Peyer's patch (tissue), 4 donors: Measurements from ENCODE around the gene SRXN1.

Source experiments
- CTCF ChIP-seq, 6 experiments: fragments of 450-650 bp in 4 of 6; fragments of 200-600 bp in 2 of 6; sonication (generic) in 1 of 6; IDR thresholded peaks; one replicate each; pipeline ENCODE4 v1.5.1; 2017 to 2019; ENCODE audit warnings: antibody characterized with exemption in 6 of 6, mild to moderate bottlenecking in 3 of 6, moderate library complexity in 1 of 6
- POLR2A ChIP-seq, 2 donors: fragments of 450-650 bp; IDR thresholded peaks; one replicate each; pipeline ENCODE4 v1.5.1; 2017; ENCODE audit warnings: antibody characterized with exemption in 2 of 2, mild to moderate bottlenecking in 2 of 2, moderate library complexity in 2 of 2

GRCh38 chr20:640674-641515, 12.1 kb downstream of the SRXN1 start:
- TF ChIP-seq CTCF (IDR thresholded peaks at IDR 0.05) (no peak), POLR2A (IDR thresholded peaks at IDR 0.05) (no peak)
